KMS-11 (cell line): ENCODE measurements around the gene POLR3G.

ENCODE experiments used
- H2AFZ ChIP-seq: fragments of 200-600 bp; sonication (generic); 2 replicates; pipeline ENCODE4 v1.6.1; 2016; ENCODE audit warnings: antibody characterized with exemption, mixed run types, low read depth
- H3K27ac ChIP-seq: fragments of 200-600 bp; sonication (generic); 2 replicates; pipeline ENCODE4 v1.6.1; 2016; ENCODE audit warnings: mild to moderate bottlenecking, mixed run types
- H3K27me3 ChIP-seq: fragments of 200-600 bp; sonication (generic); 2 replicates; pipeline ENCODE4 v1.6.1; 2017; ENCODE audit warnings: mild to moderate bottlenecking, low read depth, mixed run types, moderate library complexity; ENCODE audit not compliant: insufficient read depth
- H3K36me3 ChIP-seq: fragments of 200-600 bp; sonication (generic); 2 replicates; pipeline ENCODE4 v1.6.1; 2017; ENCODE audit warnings: mild to moderate bottlenecking, mixed run types; ENCODE audit not compliant: insufficient read depth
- H3K4me1 ChIP-seq: fragments of 200-600 bp; sonication (generic); 2 replicates; pipeline ENCODE4 v1.6.1; 2016; ENCODE audit warnings: mild to moderate bottlenecking, low read depth, mixed run types; ENCODE audit not compliant: poor library complexity, severe bottlenecking
- H3K4me2 ChIP-seq: fragments of 200-600 bp; sonication (generic); 2 replicates; pipeline ENCODE4 v1.7.0; 2016; ENCODE audit warnings: mild to moderate bottlenecking, mixed run types
- H3K4me3 ChIP-seq: fragments of 200-600 bp; sonication (generic); IDR thresholded peaks from 2 replicates; pipeline ENCODE4 v1.6.1; 2017; ENCODE audit warnings: low read depth, low read length, mixed read lengths; ENCODE audit not compliant: insufficient read depth
- H3K79me2 ChIP-seq: fragments of 200-600 bp; sonication (generic); 2 replicates; pipeline ENCODE4 v1.6.1; 2016; ENCODE audit warnings: low read depth, mixed run types; ENCODE audit not compliant: insufficient read depth
- H3K9ac ChIP-seq: fragments of 200-600 bp; sonication (generic); 2 replicates; pipeline ENCODE4 v1.6.1; 2016; ENCODE audit warnings: mild to moderate bottlenecking, mixed run types
- H4K20me1 ChIP-seq: fragments of 200-600 bp; sonication (generic); 2 replicates; pipeline ENCODE4 v1.6.1; 2016; ENCODE audit warnings: mild to moderate bottlenecking, mixed run types; ENCODE audit not compliant: insufficient read depth
- CTCF ChIP-seq: fragments of 200-600 bp; sonication (generic); conservative IDR thresholded peaks from 2 replicates; pipeline ENCODE4 v1.6.1; 2017; ENCODE audit warnings: low read depth, mild to moderate bottlenecking, antibody characterized with exemption, low read length, moderate library complexity, mixed read lengths

Gene POLR3G

GRCh38 chr5:90551376-90551775, 76.7 kb downstream of the POLR3G start:
- no peaks in the 10 kb centered on the region for H4K20me1 ChIP-seq
- H3K36me3 ChIP-seq: no peaks in the 10 kb centered on the region
- no peak for TF ChIP-seq CTCF
- no peak overlapping the region for H3K9ac ChIP-seq
- no peaks in the 10 kb centered on the region for H3K79me2 ChIP-seq
- no peak overlapping the region for H2AFZ ChIP-seq
- no peak overlapping the region for H3K4me2 ChIP-seq
- H3K27ac ChIP-seq: no peak overlapping the region
- no peaks in the 10 kb centered on the region for H3K27me3 ChIP-seq
- H3K4me3 ChIP-seq: no peak overlapping the region
- no peaks in the 10 kb centered on the region for H3K4me1 ChIP-seq

GRCh38 chr5:90553711-90554110, 79.0 kb downstream of the POLR3G start:
- no peak overlapping the region for H3K9ac ChIP-seq

GRCh38 chr5:90554358-90555006, 79.8 kb downstream of the POLR3G start:
- no peak overlapping the region for H3K27ac ChIP-seq
- TF ChIP-seq CTCF: no peak
- no peak overlapping the region for H3K4me3 ChIP-seq
- H2AFZ ChIP-seq: no peak overlapping the region
- no peaks in the 10 kb centered on the region for H3K27me3 ChIP-seq
- no peaks in the 10 kb centered on the region for H3K36me3 ChIP-seq
- no peak overlapping the region for H3K9ac ChIP-seq
- no peaks in the 10 kb centered on the region for H3K79me2 ChIP-seq
- H4K20me1 ChIP-seq: no peaks in the 10 kb centered on the region
- no peaks in the 10 kb centered on the region for H3K4me1 ChIP-seq
- H3K4me2 ChIP-seq: no peak overlapping the region

More at GRCh38 chr5:90553711-90554110, 79.0 kb downstream of the POLR3G start:
- no peak overlapping the region for H3K4me2 ChIP-seq
- H3K27ac ChIP-seq: no peak overlapping the region
- no peak overlapping the region for H3K4me3 ChIP-seq
- no peaks in the 10 kb centered on the region for H3K79me2 ChIP-seq
- no peaks in the 10 kb centered on the region for H3K4me1 ChIP-seq
- H2AFZ ChIP-seq: no peak overlapping the region
- H3K36me3 ChIP-seq: no peaks in the 10 kb centered on the region
- TF ChIP-seq CTCF: no peak
- no peaks in the 10 kb centered on the region for H3K27me3 ChIP-seq
- H4K20me1 ChIP-seq: no peaks in the 10 kb centered on the region

- no peak overlapping the region for H2AFZ ChIP-seq
- H3K4me1 ChIP-seq: no peaks in the 10 kb centered on the region
- H3K27me3 ChIP-seq: no peaks in the 10 kb centered on the region
- no peaks in the 10 kb centered on the region for H3K36me3 ChIP-seq
- H3K4me2 ChIP-seq: no peak overlapping the region
- H3K9ac ChIP-seq: no peak overlapping the region
- H3K79me2 ChIP-seq: no peaks in the 10 kb centered on the region
- no peak for TF ChIP-seq CTCF
- H3K4me3 ChIP-seq: no peak overlapping the region
- H3K27ac ChIP-seq: no peak overlapping the region
- no peaks in the 10 kb centered on the region for H4K20me1 ChIP-seq
Measured at GRCh38 chr5:90555666-90556065, 81.0 kb downstream of the POLR3G start.
